A673 (cell line): ENCODE measurements around the gene LINC01488. TPM values are rescaled to one million over a fixed set of nuclear protein-coding genes. Genes with fewer than 3 reads are reported as not detected.

Source experiments
- BruUV-seq: library from RNA; stranded (reverse); fragments of 400-500 nt; replicated peaks from 2 replicates; lab custom pipeline; 2021; lab: Mats Ljungman, UMichigan
- CTCF ChIA-PET: fragments of 300-600 bp; sonication (Branson Sonifier 250); formaldehyde crosslinking; loops from one replicate; lab custom pipeline; 2022; ENCODE audit warnings: antibody characterized with exemption; lab: Charles Lee
- POLR2A ChIA-PET: fragments of 300-600 bp; sonication (Branson Sonifier 250); formaldehyde crosslinking; loops from one replicate; lab custom pipeline; 2022; ENCODE audit warnings: antibody characterized with exemption; ENCODE audit not compliant: low non-redundant PET; lab: Charles Lee
- DNase-seq: peaks from one replicate; pipeline ENCODE4 v3.0.0-alpha.2; 2015; ENCODE audit warnings: low spot score
- H3K27ac ChIP-seq: fragments of 200-600 bp; sonication (generic); 2 replicates; pipeline ENCODE4 v1.5.1; 2016; ENCODE audit warnings: mixed run types, low read depth, mild to moderate bottlenecking, mixed read lengths, antibody characterized with exemption, low read length; ENCODE audit not compliant: poor library complexity, severe bottlenecking
- H3K27me3 ChIP-seq: fragments of 200-600 bp; sonication (generic); replicated peaks from 2 replicates; pipeline ENCODE4 v1.6.1; 2017; ENCODE audit warnings: mixed run types, low read depth, mild to moderate bottlenecking, mixed read lengths, antibody characterized with exemption, low read length; ENCODE audit not compliant: insufficient read depth, poor library complexity
- H3K36me3 ChIP-seq: fragments of 200-600 bp; sonication (generic); 2 replicates; pipeline ENCODE4 v1.6.1; 2016; ENCODE audit warnings: mixed run types, mild to moderate bottlenecking, mixed read lengths, antibody characterized with exemption, low read length; ENCODE audit not compliant: insufficient read depth, poor library complexity, severe bottlenecking
- H3K4me1 ChIP-seq: fragments of 200-600 bp; sonication (generic); 2 replicates; pipeline ENCODE4 v1.6.1; 2017; ENCODE audit warnings: mixed run types, mild to moderate bottlenecking, mixed read lengths, antibody characterized with exemption, low read length; ENCODE audit not compliant: insufficient read depth, poor library complexity, severe bottlenecking
- H3K4me3 ChIP-seq: fragments of 200-600 bp; sonication (generic); 2 replicates; pipeline ENCODE4 v1.5.1; 2016; ENCODE audit warnings: low read depth, mixed run types, mild to moderate bottlenecking, mixed read lengths, low read length; ENCODE audit not compliant: poor library complexity, severe bottlenecking
- H3K9me3 ChIP-seq: fragments of 200-600 bp; sonication (generic); 2 replicates; pipeline ENCODE4 v1.6.1; 2016; ENCODE audit warnings: mixed run types, low read depth, mild to moderate bottlenecking, mixed read lengths, antibody characterized with exemption, low read length; ENCODE audit not compliant: poor library complexity, severe bottlenecking
- CTCF ChIP-seq: fragments of 300-800, 200-600 bp; sonication (generic); conservative IDR thresholded peaks from 2 replicates; pipeline ENCODE4 v1.5.1; 2017; ENCODE audit warnings: low read depth, mild to moderate bottlenecking, antibody characterized with exemption, low read length, moderate library complexity, mixed read lengths
- EZH2 ChIP-seq: fragments of 200-600 bp; sonication (generic); IDR thresholded peaks from 2 replicates; pipeline ENCODE4 v1.6.1; 2017; ENCODE audit warnings: borderline replicate concordance, low read depth, mild to moderate bottlenecking, mixed read lengths, antibody characterized with exemption, low read length; ENCODE audit not compliant: poor library complexity, severe bottlenecking
- intact Hi-C: fragments of 100-400 bp; cut with micrococcal nuclease; formaldehyde crosslinking; loops from one replicate; pipeline ENCODE4 v1.10.0; 2022; ENCODE audit not compliant: unreplicated experiment
- total RNA-seq: library from RNA; stranded (reverse); gene quantifications from 2 replicates; pipeline ENCODE4 v1.2.3, GENCODE V29; 2021

LINC01488 gene
- total RNA-seq, 1 experiment from 2014 or later = not detected

GRCh38 chr11:69442012-69442806 is 39.3 kb upstream of the LINC01488 start:
- no peak for TF ChIP-seq CTCF
- no peak for TF ChIP-seq EZH2
- no peaks in the 10 kb centered on the region for H3K9me3 ChIP-seq
- H3K36me3 ChIP-seq = no peaks in the 10 kb centered on the region
- POLR2A ChIA-PET = no interaction called here
- no peaks in the 10 kb centered on the region for H3K27me3 ChIP-seq
- CTCF ChIA-PET = no interaction called here
- DNase-seq = no peak
- BruUV-seq = no TSS peak
- H3K4me3 ChIP-seq = no peak overlapping the region
- peaks cover 29% of the 10 kb centered on the region for H3K4me1 ChIP-seq
- intact Hi-C loops = loop anchor here (1.0 to 5.0 kb wide), 3 partner anchors 145 to 340 kb away; no protein-coding TSS in a partner anchor
- H3K27ac ChIP-seq = peak overlapping the region; percentile 79

- peak overlapping the region; percentile 38 for H3K4me3 ChIP-seq
- CTCF ChIA-PET = no interaction called here
- TSS peak; percentile 91 for BruUV-seq
- peaks cover 29% of the 10 kb centered on the region for H3K4me1 ChIP-seq
- TF ChIP-seq EZH2 (no peak), CTCF (no peak)
- H3K27me3 ChIP-seq = no peaks in the 10 kb centered on the region
- H3K9me3 ChIP-seq = no peaks in the 10 kb centered on the region
- DNase-seq = peak; percentile 83
- POLR2A ChIA-PET = interaction anchor here (0.5 to 0.9 kb wide), 3 partner anchors 178 to 1040 kb away, joined by 3 read pairs; no protein-coding TSS in a partner anchor
- H3K27ac ChIP-seq = peak overlapping the region; percentile 79
- intact Hi-C loops = loop anchor here (1.0 to 5.0 kb wide), 3 partner anchors 146 to 340 kb away; no protein-coding TSS in a partner anchor
- no peaks in the 10 kb centered on the region for H3K36me3 ChIP-seq
Observed at GRCh38 chr11:69442807-69443137, 38.7 kb upstream of the LINC01488 start.

GRCh38 chr11:69443138-69443967 is 38.1 kb upstream of the LINC01488 start:
- intact Hi-C loops = loop anchor here (2.0 to 5.0 kb wide), 2 partner anchors 147 to 341 kb away; no protein-coding TSS in a partner anchor
- ChIA-PET POLR2A (interaction anchor here (0.5 to 0.9 kb wide), 3 partner anchors 178 to 1040 kb away, joined by 3 read pairs; no protein-coding TSS in a partner anchor), CTCF (no interaction called here)
- no peaks in the 10 kb centered on the region for H3K9me3 ChIP-seq
- no TSS peak for BruUV-seq
- H3K27ac ChIP-seq = peak overlapping the region; percentile 79
- TF ChIP-seq CTCF = no peak
- TF ChIP-seq EZH2 = no peak
- H3K27me3 ChIP-seq = no peaks in the 10 kb centered on the region
- peak overlapping the region; percentile 38 for H3K4me3 ChIP-seq
- no peaks in the 10 kb centered on the region for H3K36me3 ChIP-seq
- peak; percentile 98 for DNase-seq
- peaks cover 29% of the 10 kb centered on the region for H3K4me1 ChIP-seq
